Bone marrow (tissue), 2 donors: ENCODE data around the gene SMIM10.
"Not testable (repeated sequence)": the region's sequence is repeated elsewhere in the genome, so short reads cannot be mapped to it uniquely, and the experiment has no call there.

ENCODE experiments used
- DNase-seq, 2 donors: peaks; one replicate each; lab custom pipeline; 2025; lab: John Stamatoyannopoulos, UW

Gene SMIM10

DNA sequence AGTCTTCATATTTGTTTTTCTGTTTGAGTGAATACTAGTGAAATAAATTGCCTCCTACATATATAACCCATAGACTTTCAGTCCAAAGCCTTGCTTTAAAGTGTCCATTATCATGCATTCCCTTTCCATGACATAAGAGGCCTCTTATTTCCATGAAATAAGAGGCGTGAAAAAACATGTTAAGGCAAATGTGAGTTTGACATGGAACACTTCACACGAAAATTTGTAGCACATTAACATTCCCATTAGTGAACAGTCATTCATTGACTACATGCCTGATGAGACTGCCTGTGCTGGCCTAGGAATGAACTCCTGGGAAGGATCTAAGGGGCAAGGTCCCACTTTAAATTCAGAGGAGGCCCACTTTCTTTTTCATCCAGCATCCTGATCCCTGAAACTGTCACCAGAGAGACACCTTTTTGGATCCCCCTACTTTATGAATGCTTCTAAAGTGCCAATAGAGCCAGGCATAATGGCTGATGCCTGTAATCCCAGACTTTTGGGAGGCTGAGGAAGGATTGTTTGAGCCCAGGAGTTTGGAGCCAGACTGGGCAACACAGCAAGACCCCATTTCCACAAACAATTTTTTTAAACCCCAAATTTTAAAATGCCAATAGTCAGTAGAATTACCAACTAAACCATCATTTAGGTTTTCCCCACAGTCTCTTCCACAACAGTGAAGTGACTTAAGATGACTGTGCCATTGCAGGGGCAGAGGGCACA is 24.9 kb downstream of the SMIM10 start:
- DNase-seq = no peak

DNA sequence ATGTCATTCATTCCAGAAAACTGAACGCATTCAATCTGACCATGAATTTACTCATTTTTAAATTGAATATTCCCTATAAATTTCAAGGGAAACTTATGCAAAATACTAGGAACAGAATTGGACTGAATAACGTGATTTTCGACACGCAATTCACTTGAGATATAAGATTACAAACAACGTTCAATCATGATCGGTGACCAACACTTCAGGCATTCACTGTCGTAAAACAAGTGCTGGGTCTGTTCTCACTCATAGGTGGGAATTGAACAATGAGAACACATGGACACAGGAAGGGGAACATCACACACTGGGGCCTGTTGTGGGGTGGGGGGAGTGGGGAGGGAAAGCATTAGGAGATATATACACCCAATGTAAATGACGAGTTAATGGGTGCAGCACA is 29.1 kb downstream of the SMIM10 start:
- not testable (repeated sequence) for DNase-seq

DNA sequence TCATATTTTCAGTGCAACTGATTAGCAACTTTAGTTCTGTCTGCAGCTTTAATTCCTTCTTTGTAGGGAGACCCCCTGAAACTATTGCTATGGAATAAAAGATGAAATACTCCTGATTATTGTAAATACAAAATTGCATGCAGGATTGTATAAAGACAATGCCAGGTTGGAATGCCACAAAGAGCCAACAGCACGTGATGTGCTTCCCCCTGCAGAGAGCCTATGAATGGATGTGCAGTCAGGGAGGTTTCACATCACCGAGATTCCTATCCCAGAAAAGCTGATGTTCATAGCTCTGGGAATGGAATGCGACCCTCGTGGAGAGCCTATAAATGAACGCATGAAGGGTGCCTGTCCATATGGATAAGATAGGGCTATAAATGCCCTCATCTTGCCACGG is 33.0 kb downstream of the SMIM10 start:
- DNase-seq = not testable (repeated sequence)

DNA sequence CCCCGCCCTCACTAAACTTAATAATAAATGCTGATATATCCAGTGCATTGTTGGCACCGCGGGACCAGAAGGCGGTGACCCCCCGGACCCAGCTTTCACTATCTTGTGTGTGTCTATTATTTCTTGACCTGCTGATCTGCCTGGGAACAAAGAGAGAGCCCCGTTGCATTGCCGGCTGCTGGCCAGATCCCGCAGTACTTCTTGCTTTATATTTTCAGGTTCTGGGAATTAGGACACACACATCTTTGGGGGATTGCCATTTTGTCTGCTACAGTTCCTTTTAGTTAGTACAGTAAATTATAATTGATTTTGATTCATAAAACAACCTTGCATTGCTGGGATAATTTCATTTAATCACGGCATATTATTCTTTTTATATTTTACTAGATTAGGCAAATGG is 33.7 kb downstream of the SMIM10 start:
- DNase-seq = no peak

DNA sequence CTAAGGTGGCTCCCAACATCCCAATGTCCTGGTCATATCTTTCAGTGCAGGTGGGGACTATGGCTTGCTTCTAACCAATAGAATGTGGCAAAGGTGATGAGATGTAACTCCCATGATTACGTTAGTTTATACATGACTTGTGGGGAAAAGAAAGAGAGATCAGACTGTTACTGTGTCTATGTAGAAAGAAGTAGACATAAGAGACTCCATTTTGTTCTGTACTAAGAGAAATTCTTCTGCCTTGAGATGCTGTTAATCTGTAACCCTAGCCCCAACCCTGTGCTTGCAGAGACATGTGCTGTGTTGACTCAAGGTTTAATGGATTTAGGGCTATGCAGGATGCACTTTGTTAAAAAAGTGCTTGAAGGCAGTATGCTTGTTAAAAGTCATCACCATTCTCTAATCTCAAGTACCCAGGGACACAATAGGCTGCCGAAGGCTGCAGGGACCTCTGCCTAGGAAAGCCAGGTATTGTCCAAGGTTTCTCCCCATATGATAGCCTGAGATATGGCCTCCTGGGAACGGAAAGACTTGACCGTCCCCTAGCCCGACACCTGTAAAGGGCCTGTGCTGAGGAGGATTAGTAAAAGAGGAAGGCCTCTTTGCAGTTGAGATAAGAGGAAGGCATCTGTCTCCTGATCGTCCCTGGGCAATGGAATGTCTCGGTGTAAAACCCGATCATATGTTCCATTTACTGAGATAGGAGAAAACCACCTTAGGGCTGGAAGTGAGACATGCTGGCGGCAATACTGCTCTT is 39.6 kb downstream of the SMIM10 start:
- not testable (repeated sequence) for DNase-seq

DNA sequence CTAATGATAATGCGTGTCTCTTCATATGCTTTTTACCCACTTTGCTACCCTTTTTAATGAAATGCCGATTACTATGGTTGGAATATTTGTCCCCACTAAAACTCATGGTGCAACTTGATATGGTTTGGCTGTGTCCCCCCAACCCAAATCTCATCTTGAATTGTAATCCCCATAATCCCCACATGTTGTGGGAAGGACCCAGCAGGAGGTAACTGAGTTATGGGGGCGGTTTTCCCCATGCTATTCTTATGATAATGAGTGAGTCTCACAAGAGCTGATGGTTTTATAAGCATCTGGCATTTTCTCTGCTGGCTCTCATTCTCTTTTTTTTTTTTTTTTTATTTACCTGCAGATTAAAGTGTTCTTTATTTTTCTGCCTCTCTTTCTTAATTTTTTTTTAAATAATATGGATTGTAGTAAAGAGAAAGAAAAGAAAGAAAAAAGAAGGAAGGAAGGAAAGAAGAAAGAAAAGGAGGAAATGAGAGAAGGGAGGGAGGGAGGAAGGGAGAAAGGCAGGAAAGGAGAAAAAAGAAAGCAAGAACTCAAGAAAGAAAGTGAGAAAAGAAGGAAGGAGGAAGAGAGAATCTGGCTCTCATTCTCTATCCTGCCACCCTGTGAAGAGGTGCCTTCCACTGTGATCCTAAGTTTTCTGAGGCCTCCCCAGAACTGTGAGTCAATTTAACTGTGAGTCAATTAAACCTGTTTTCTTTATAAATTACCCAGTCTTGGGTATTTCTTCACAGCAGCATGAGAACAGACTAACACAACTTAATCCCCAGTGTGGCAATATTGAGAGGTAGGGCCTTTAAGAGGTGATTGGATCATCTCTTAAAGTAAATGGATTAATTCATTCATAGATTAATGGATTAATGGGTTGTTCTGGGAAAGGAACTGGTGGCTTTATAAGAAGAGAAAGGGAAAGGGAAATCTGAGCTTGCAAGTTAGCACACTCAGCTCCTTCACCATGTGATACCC is 50.6 kb downstream of the SMIM10 start:
- not testable (repeated sequence) for DNase-seq
